ENCODE data around the gene WNT7A. TPM values are rescaled to one million over a fixed set of nuclear protein-coding genes. Genes with fewer than 3 reads are reported as not detected.
"Not testable (repeated sequence)": the region's sequence is repeated elsewhere in the genome, so short reads cannot be mapped to it uniquely, and the experiment has no call there.

The WNT7A gene
- total RNA-seq, 1 donor from 2014 or later, result 0.59 TPM

DNA sequence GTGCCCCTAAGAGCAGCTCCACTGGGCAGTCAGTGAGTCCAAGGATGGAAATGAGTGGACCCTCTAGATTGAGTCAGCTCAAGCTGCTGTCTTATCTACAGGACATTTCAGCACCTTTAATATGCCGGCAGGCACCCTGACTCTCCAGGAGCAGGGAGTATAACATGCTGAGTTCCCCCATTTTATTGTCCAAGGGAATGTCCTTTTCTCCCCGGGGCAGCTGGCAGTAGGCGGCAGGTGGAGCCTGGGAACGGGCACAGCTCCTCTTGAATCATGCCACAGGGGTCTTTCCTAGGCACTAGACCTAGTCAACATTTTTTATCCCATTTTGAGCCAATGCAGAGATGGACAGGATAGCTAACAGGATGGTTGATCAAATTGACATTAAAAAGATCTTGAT lies 14.8 kb downstream of the WNT7A start:
- no peak for DNase-seq

DNA sequence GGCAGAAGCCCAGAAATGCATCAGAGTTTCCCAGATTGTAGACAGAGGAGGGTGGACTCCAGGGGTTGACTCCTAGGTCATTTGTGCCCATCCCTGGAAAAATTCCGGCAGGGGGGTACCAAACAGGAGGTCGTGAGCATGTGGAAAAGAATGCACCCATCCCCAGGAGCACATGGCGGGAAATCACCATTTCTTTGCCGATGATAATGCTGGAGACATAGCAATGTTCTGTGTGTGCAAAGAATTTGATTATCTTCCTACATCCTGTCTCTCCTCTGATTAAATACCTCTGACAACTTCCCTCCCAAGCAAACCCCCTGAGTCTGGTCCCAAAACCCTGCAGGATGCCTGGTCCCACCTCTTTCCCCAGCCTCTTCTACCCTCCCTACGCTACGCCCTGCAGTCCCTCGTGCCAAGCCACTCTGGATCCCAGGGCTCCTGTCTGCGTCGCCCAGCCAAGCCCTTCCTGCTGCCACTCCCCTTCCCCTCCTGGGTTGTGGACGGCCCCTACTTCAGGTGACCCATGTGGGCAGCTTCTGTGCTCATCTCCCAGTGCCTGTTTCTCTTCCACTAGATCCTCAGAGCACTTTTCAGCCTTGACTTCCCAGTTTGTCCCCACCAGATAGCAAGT lies 15.8 kb downstream of the WNT7A start:
- DNase-seq, result no peak

DNA sequence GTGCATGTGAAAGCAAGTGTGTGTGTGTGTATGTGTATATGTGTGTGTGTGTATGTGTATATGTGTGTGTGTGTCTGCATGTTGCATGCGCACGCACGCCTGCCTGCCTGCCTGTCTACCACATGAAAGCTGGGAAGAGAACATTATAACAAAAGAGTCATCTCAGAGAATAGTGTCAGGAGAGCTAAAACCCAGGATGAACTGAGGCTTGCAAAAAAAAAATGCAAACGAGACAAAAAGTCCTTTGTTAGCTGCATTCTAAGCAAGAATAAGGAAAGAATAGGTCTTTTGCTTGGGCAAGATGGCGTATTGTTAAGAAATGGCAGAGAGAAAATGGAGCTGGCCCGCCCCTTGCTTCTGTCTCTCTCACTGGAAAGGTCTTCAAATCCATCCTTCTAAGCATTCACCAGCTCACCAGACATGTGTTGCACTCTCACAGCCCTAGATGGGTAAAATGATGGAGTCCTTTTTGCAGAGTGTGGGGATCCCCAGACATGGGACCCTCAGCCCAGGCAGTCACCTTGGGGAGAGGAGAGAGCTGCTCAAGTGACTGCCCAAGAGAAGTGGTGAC lies 16.4 kb downstream of the WNT7A start:
- DNase-seq, result no peak

DNA sequence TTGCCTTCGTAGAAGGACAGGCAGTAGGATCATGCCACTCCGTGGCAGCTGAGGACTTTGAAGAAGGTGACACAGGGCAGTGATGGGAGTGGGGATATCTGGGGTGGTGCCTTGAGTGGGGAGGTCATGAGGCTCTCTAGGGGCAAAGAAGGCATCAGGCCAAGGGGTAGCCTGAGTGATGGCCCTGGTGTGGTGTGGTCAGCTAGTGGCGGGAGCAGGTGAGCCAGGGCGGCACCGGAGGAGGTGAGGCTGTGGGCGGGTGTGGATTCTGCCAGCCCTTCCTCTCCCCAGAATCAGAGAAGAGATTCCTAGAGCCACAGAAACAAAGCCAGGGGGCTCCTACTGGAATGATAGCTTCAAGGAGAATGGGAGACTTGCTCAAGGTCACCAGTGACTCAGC lies 18.4 kb downstream of the WNT7A start:
- DNase-seq, result no peak

DNA sequence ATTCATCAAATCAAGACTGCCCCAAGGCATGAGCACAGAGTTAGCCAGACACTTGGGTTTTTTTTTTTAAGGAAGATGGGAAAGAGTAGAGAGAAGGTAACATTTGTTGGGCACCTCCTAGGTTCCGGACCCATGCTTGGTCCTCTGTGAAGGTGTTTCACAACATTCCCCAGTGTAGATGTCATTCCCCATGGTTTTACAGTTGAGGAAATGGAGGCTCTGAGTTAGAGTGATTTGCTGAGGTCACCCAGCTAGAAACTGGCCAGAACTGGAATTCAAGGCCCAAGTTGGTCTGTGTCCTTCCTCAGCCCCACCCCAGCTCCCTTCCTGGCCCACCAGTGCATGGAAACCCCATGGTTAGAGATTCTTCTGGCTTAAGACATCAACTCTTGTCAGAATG lies 19.9 kb downstream of the WNT7A start:
- no peak for DNase-seq

DNA sequence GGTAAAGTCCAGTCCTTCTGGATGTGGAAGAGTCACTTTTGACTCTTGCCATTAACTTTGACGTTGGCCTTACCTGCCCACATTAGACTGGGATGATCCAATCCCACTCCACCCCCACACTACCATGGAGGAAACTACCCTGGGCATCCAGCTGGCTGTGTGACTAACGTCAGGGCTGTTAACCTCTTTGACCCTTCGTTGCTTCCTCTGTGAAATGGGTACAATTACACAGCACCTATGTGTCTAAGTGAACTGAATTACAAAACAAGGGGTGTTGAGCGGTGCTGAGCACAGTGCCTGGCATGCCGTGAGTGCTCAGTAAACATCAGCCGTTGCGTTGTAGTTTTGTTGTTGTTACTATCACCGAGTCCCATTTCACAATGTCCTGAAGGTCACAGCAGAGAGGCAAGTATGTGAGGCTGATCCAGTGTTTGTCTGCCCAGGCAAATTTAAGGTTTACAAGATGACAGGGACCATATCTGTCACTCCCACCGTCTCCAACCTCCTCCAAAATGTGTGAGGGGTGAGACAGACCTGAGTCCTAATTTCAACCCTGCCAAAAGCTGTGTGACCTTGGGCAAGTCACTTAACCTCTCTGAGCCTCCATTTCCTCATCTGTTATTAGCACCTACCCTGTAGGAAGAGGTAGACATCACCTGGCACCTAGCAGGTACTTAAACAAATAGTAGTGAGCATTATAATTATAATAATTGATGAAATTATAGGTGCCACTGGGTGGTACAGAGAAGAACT lies 20.9 kb downstream of the WNT7A start:
- DNase-seq, result no peak

DNA sequence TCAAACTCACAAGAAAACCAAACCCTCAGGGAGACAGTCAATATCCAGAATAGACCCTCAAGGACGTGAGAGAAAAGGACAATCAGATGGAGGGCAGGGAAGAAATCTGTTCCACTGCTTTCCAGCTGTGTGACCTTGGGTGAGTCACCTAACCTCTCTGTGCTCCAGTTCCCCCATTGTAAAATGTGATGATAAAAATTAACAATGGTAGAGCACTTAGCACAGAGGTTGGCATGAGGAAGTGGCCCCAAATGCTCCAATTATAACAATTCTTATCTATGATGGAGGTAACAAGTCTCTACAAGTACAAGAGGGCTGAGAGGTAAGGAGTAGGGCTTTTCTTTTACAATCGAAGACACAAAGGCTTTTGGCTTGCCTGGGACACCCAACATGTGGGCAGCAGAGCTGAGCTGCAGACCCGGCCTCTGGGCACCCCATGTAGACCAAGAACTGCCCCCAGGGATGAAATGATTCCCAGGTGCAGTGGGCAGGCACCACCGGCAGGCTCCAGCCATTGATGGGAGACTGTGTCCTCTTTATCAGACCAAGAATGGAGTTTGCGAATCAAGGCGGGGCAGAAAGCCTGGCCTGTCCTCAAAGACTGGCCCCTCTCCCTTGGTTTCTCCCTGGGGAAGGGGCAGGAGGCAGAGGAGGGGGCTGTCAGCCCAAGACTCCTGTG lies 22.0 kb downstream of the WNT7A start:
- no peak for DNase-seq

DNA sequence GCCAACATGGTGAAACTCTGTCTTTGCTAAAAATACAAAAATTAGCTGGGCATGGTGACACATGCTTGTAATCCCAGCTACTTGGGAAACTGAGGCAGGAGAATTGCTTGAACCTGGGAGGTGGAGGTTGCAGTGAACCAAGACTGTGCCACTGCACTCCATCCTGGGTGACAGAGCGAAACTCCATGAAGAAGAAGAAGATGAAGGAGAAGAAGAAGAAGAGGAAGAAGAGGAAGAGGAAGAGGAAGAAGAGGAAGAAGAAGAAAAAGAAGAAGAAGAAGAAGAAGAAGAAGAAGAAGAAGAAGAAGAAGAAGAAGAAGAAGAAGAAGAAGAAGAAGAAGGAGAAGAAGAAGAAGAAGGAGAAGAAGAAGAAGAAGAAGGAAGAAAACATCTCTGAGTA lies 23.2 kb downstream of the WNT7A start:
- DNase-seq, result not testable (repeated sequence)

DNA sequence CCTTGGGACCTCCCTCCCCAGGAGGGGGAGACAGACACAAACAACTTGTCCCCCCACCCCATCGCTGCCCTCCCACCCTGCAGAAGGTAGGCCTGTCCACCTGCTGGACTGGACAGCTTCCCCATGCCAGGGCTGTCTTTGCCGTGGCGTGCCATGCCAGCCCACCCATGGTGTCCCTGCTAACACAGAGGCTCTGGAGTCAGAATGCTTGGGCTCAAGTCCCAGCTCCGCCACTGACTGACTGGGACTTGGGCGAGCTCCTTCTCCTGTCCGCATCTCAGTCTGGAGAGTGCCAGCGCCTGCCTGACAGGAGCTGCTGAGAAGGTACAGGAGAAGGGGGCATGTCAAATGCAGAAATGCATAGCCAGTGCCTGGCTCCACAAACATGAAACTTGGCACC lies 23.9 kb downstream of the WNT7A start:
- no peak for DNase-seq

DNA sequence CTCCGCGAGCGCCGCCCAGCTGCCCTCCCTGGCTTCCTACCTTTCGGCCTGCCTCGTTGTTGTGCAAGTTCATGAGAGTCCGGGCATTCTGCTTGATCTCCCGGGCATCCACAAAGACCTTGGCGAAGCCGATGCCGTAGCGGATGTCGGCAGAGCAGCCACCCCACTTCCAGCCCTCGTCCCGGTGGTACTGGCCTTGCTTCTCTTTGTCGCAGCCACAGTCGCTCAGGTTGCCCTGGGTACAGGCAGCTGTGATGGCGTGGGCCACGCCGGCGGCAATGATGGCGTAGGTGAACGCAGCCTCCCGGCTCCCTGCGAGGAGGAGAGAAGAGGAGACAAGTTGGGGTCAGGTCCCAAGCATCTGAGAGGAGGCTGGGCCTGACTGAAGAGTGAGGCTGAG lies 25.4 kb downstream of the WNT7A start:
- no peak for DNase-seq

DNA sequence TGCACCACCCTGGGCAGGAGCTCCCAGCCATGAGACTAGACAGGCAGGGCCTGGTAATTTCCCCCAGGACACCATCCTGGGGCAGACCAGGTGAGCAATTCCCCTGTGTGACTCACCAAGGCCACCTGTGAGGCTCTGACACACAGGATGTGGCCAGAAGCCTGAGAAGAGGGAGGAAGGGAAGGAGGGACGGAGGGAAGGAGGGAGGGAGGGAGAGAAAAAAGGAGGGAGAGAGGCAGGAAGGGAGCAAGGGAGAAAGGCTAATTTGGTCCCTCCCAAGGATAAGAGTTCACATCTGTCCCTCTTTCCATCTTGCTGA lies 25.9 kb downstream of the WNT7A start:
- DNase-seq, result no peak

DNA sequence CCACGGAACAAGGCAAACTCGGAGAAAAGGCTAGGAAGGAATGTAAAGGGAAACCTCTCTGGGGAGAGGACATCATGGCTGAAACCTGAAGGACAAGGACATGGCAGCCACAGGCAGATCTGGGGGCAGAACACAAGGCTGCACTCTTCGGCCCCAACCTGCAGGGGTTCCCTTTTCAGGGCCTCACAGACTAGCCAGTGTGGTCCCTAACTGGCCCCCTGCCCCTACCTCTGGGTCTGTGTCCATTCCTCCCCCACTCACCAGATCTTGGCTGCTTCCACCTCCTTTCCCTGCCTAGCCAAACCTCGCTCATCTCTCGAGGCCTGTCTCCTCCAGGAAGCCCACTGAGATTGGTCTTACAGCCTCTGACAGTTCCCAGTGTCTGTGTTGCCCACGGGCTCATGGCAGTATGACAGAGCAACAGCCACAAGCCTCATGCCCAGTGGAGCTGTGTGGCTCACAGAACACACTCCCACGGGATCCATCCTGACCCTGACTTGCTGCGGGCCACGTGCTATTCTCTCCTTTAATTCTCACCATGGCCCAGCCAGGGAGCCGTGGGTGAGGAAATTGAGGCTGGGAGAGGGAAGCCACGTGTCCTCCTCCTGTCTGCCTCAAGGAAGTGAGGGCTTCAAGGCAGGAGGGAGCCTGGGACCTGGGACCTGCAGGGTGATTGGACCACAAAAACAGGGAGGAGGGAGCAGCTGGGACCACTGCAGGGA lies 26.5 kb downstream of the WNT7A start:
- no peak for DNase-seq

DNA sequence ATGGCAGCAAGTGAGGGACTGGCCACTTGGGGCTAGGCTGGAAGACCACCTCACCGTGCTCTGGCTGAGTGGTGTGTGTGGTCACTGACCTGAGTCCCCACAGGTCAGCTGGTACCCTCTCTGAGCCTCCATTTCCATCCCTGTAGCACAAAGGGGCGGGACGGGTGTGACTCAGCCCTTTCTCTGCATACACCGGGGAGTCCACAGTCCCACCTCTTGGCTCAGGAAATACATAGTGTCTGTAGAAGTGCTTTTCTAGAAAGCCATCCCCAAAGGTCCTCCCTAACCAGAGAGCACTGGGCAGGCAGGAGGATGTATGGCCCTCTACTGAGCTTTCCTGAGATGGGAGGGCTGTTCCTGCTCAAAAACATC lies 27.2 kb downstream of the WNT7A start:
- no peak for DNase-seq

DNA sequence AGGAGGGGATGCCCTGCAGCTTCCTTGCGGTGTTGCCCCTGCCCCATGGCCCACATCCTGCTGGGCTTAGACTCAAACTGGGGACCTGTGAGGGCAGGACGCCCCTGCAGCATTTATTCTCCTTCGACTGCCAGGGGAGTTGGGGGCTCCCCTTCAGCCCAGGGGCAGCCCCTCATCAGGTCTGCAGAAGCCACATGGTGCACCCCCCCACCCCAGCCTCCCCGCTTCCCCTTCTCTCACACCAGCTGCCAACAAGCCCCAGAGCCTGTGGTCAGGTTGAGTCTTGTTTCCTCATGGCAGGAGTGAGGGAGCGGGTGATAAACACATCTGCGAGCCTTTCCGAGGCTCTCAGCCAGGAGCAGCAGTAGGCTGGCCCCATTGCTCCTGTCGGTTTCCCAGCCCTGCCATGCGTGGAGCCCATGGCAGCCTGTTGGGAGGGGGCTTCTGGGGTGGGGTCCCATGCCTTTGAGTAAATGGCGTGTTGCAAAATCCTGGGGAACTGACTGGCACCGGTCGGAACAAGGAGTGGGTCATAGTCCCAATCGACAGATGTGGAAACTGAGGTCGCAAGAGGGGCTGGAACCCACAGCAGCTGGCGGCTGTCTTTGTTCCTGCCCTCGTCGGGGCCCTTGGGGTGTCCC lies 27.8 kb downstream of the WNT7A start:
- DNase-seq, result no peak

DNA sequence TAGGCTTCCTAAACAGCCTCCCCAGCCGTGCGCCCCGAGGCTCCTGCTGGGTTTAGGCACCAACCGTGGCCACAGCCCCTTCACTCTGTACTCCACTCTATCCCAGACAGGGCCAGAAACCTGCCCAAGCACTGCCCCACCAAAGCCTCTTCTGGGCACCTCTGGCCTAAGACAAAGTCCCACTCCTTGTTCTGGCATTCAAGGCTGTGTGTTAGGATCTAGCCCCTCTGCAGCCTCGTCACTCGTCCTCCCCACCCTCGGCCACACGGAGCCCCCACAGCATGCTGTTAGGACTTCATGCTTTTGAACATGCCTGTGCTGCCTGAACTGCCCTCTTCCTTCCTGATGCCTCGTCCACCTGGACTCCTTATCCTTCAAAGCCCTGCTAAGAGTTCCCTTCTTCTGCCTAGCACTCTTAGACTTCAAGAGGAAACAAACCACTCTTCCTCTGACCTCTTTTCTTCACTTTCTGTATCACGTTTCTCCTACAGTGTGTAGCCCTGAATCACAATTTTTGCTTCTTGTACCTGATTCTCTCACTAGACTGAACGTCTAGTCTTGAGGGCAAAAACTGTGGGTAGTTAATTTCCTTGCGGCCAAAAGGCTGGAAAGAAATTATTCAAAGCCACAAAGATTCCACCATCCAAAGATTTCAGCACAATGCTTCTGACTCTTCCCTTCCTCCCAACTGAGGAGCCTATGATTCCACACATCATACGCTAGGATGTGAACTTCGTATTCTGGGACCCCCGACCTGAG lies 28.6 kb downstream of the WNT7A start:
- no peak for DNase-seq

DNA sequence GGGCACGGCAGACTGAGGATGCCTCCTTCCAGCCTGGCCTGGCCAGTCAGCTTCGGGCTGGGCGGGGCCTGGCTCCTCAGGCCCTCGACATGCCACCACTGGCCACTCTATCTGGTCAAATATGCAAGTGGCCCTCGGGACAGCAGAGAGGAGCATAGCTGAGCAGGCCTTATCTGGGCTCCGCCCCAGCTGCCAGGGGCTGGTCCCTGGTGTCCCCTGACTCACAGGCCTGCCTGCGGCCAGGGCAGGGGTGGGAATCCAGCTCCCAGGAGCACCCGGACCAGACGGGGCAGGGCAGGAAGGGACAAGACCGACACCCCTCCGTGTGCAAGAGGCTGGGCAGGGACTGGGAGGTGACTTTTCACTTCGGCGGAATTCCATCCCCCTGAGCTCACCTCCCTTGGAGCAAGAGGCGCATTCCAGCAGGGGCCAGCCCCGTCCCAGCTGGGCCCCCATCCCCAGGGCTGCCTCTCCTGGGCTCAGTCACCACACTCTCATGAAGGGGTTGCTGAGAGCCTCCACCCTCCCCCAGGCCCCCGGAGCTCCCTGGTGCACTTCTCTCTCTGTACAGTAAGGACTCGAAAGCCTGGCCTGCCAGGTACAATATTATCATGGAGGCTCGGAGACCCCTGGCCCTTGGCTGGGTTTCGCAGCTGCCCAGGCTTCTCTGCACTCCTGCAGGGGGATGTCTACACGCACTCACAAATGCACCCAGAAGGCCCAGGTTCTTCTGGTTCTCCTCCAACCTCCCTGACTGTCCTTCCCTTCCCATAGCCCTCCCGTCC lies 29.5 kb downstream of the WNT7A start:
- DNase-seq, result no peak

DNA sequence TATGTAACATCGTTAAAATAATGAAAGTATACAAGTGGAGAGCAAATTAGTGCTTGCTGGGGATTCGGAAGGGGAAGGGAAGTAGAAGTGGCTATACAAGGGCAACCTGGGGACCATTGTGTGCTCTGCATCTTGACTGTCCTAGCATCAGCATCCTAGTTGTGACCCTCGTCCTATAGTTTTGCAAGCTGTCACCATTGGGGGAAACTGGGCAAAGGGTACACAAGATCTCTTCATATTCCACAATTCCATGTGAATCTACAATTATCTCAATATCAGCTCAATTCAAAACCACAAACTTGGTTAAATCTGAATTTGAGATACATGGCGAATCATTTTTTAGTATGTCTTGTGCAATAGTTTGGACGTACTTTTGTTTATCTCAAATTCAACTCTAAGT lies 30.9 kb downstream of the WNT7A start:
- DNase-seq, result no peak

DNA sequence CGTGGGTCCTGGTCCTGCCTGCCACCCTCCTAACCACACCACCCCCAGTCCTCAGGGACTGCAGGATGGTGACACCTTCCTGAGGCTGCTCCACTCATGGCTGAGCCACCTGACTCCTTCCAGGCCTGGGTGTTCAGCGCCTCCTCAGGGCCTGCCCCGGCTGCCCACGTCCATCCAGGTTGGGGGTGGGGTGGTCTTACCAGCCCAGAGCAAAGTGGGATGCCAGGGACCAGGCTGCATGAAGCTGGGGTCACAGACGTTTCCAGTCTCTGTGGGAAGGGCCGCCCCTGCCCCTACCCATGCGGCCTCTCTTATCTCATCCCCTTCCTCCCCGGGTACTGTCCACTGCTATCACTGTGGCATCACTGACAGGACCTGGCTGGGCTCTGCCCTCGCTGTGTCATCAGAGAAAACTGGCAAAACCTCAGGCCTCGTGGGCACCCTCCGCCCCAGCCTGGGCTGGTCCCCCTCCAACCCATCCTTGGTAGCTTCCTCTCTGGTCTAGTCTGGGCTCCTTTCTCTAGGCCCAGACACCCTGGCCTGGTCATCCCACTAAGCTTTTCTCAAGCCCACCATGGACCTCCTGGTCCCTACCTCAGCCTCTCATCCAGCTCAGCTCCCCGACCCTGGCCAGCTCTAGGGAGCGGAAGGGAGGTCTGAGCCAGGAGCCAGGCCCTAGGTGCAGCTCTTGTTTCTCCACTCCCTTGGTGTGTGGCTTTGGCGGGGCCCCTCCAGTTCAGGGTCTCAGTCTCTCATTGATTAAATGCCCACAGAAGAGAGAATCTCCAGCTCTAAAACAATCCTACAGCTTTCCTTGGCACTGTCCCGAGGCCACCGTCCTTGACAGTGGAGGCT lies 32.9 kb downstream of the WNT7A start:
- DNase-seq, result no peak

DNA sequence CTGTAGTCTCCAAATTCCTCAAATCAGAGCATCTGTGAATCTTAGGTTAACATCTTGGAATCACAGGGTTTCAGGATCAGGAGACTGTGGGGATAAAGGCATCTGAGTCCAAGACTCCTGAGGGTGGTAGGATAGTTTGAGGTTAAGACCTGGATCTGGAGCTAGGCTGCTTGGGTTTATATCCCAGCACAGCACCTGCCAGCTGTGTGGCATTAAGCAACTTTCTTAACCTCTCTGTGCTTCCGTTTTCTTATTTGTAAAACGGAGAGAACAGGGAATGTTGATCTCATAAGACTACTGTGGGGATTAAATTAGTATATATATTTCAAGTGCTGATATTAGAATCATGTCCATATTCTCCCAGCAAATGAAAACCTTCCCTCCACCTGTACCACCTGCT lies 33.6 kb downstream of the WNT7A start:
- DNase-seq, result no peak

DNA sequence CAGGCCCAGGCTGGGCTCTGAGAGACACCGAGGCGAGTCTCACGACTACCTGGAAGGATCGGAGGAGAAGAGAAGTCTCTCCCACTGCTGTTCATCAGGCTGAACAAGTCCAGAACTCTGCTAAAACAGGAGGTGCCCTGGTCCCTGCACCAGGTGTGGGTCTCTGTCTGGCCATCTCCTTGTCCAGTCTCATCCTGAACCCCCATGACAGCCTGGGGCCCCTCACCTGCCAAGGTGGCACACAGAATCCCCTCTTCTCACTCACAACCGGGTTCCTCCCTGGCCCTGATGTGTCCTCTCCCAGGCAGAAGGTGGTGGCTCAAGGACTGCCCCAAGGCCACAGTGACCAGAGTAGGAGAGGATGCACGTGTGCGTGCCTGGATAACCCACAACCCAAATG lies 34.1 kb downstream of the WNT7A start:
- DNase-seq, result no peak
